PC-3 (cell line): Measurements from ENCODE around the gene RNU6-1. TPM values are rescaled to one million over a fixed set of nuclear protein-coding genes. Genes with fewer than 3 reads are reported as not detected.

Source experiments
- ATAC-seq: fragments of 200-7000 bp; cut with Tn5 transposase; 2 replicates; pipeline ENCODE4 v1.9.1; 2020; ENCODE audit warnings: mild to moderate bottlenecking, moderate library complexity
- BruUV-seq: library from RNA; stranded (reverse); fragments of 400-500 nt; replicated peaks from 2 replicates; lab custom pipeline; 2021; lab: Mats Ljungman, UMichigan
- CTCF ChIA-PET: fragments of 300-600 bp; sonication (Branson Sonifier 250); formaldehyde crosslinking; loops from one replicate; lab custom pipeline; 2022; ENCODE audit warnings: antibody characterized with exemption; lab: Charles Lee
- POLR2A ChIA-PET: fragments of 300-600 bp; sonication (Branson Sonifier 250); formaldehyde crosslinking; loops from one replicate; lab custom pipeline; 2022; ENCODE audit warnings: antibody characterized with exemption; ENCODE audit not compliant: unreplicated experiment; lab: Charles Lee
- DNase-seq: peaks from one replicate; pipeline ENCODE4 v3.0.0-alpha.2; 2015
- H2AFZ ChIP-seq: fragments of 300-600 bp; sonication (generic); 2 replicates; pipeline ENCODE4 v1.6.0; 2016; ENCODE audit warnings: antibody characterized with exemption, low read length
- H3F3A ChIP-seq: fragments of 300-600 bp; sonication (generic); one replicate; pipeline ENCODE4 v1.6.0; 2017; ENCODE audit warnings: antibody characterized with exemption, low read length, control low read depth, mild to moderate bottlenecking; ENCODE audit not compliant: unreplicated experiment
- H3K27ac ChIP-seq: fragments of 300-600 bp; sonication (generic); 2 replicates; pipeline ENCODE4 v1.5.1; 2016; ENCODE audit warnings: mild to moderate bottlenecking, low read length
- H3K27me3 ChIP-seq: fragments of 300-600 bp; sonication (generic); 2 replicates; pipeline ENCODE4 v1.6.1; 2016; ENCODE audit warnings: low read length, mixed read lengths
- H3K36me3 ChIP-seq: fragments of 300-600 bp; sonication (generic); 2 replicates; pipeline ENCODE4 v1.6.1; 2016; ENCODE audit warnings: low read depth, mixed run types, low read length, mixed read lengths
- H3K4me1 ChIP-seq: fragments of 300-600 bp; sonication (generic); 2 replicates; pipeline ENCODE4 v1.5.1; 2016; ENCODE audit warnings: low read length; ENCODE audit not compliant: insufficient read depth
- H3K4me2 ChIP-seq: fragments of 300-600 bp; sonication (generic); 2 replicates; pipeline ENCODE4 v1.6.0; 2016; ENCODE audit warnings: low read length
- H3K4me3 ChIP-seq: fragments of 300-600 bp; sonication (generic); 2 replicates; pipeline ENCODE4 v1.5.1; 2016; ENCODE audit warnings: mild to moderate bottlenecking, low read length, mixed read lengths
- H3K79me2 ChIP-seq: fragments of 300-600 bp; sonication (generic); 2 replicates; pipeline ENCODE4 v1.6.1; 2017; ENCODE audit warnings: low read length, mixed read lengths
- H3K9ac ChIP-seq: fragments of 300-600 bp; sonication (generic); 2 replicates; pipeline ENCODE4 v1.6.0; 2016; ENCODE audit warnings: mild to moderate bottlenecking, low read length
- H3K9me2 ChIP-seq: fragments of 300-600 bp; sonication (generic); replicated peaks from 2 replicates; pipeline ENCODE4 v1.6.1; 2016; ENCODE audit warnings: mixed run types, low read length, mixed read lengths
- H3K9me3 ChIP-seq: fragments of 300-600 bp; sonication (generic); 2 replicates; pipeline ENCODE4 v1.6.1; 2016; ENCODE audit warnings: low read length, mixed read lengths
- H4K20me1 ChIP-seq: fragments of 300-600 bp; sonication (generic); 2 replicates; pipeline ENCODE4 v1.6.1; 2016; ENCODE audit warnings: low read length, mixed read lengths
- CTCF ChIP-seq: fragments of 300-600 bp; sonication (generic); conservative IDR thresholded peaks from 2 replicates; pipeline ENCODE4 v1.5.1; 2017; ENCODE audit warnings: antibody characterized with exemption, low read depth, mild to moderate bottlenecking, low read length
- EZH2 ChIP-seq: fragments of 300-600 bp; sonication (generic); IDR thresholded peaks from one replicate; pipeline ENCODE4 v1.6.1; 2017; ENCODE audit warnings: antibody characterized with exemption, mild to moderate bottlenecking, low read length; ENCODE audit not compliant: unreplicated experiment
- EZH2phosphoT487 ChIP-seq: fragments of 300-600 bp; sonication (generic); IDR thresholded peaks from 2 replicates; pipeline ENCODE4 v1.6.1; 2018; ENCODE audit warnings: mild to moderate bottlenecking, antibody characterized with exemption, low read length, borderline replicate concordance
- intact Hi-C: fragments of 100-400 bp; cut with micrococcal nuclease; formaldehyde crosslinking; loops from 2 replicates; pipeline ENCODE4 v1.9.0; 2023
- total RNA-seq: library from RNA; depleted of rRNA; stranded (reverse); fragments of >200 nt; gene quantifications from 2 replicates; pipeline ENCODE4 v1.2.3, GENCODE V29; 2014

The RNU6-1 gene
- total RNA-seq, 1 experiment from 2014 or later, result not detected

- H3F3A ChIP-seq, result no peaks in the 10 kb centered on the region
- H3K4me2 ChIP-seq, result no peak overlapping the region
- H3K9me2 ChIP-seq, result no peaks in the 10 kb centered on the region
- ATAC-seq (no peak), DNase-seq (no peak)
- BruUV-seq, result no TSS peak
- no peak overlapping the region for H3K9ac ChIP-seq
- ChIA-PET CTCF (no interaction called here), POLR2A (no interaction called here)
- no peaks in the 10 kb centered on the region for H3K9me3 ChIP-seq
- H3K4me3 ChIP-seq, result no peak overlapping the region
- intact Hi-C loops, result no loop called here
- no peak overlapping the region for H2AFZ ChIP-seq
- H4K20me1 ChIP-seq, result no peaks in the 10 kb centered on the region
- TF ChIP-seq CTCF, result no peak
- TF ChIP-seq EZH2phosphoT487, result no peak
- no peak for TF ChIP-seq EZH2
- no peaks in the 10 kb centered on the region for H3K79me2 ChIP-seq
- no peaks in the 10 kb centered on the region for H3K4me1 ChIP-seq
- H3K36me3 ChIP-seq, result no peaks in the 10 kb centered on the region
- H3K27me3 ChIP-seq, result no peaks in the 10 kb centered on the region
- H3K27ac ChIP-seq, result no peak overlapping the region
Observed at GRCh38 chr15:67809866-67810265, 30.0 kb downstream of the RNU6-1 start.

- H2AFZ ChIP-seq, result no peak overlapping the region
- no peaks in the 10 kb centered on the region for H3F3A ChIP-seq
- no peak overlapping the region for H3K4me2 ChIP-seq
- H3K9me3 ChIP-seq, result no peaks in the 10 kb centered on the region
- no peaks in the 10 kb centered on the region for H3K4me1 ChIP-seq
- ChIA-PET POLR2A (no interaction called here), CTCF (no interaction called here)
- no peaks in the 10 kb centered on the region for H3K9me2 ChIP-seq
- TF ChIP-seq EZH2 (no peak), CTCF (no peak), EZH2phosphoT487 (no peak)
- intact Hi-C loops, result no loop called here
- no TSS peak for BruUV-seq
- H3K4me3 ChIP-seq, result no peak overlapping the region
- no peak overlapping the region for H3K9ac ChIP-seq
- H3K79me2 ChIP-seq, result no peaks in the 10 kb centered on the region
- no peaks in the 10 kb centered on the region for H3K27me3 ChIP-seq
- H4K20me1 ChIP-seq, result no peaks in the 10 kb centered on the region
- no peak overlapping the region for H3K27ac ChIP-seq
- ATAC-seq (no peak), DNase-seq (no peak)
- no peaks in the 10 kb centered on the region for H3K36me3 ChIP-seq
Observed at GRCh38 chr15:67809441-67809840, 30.4 kb downstream of the RNU6-1 start.

- POLR2A ChIA-PET, result no interaction called here
- Histone ChIP-seq H2AFZ (no peak overlapping the region), H3K9me2 (no peaks in the 10 kb centered on the region), H4K20me1 (no peaks in the 10 kb centered on the region), H3K79me2 (no peaks in the 10 kb centered on the region), H3K4me3 (no peak overlapping the region), H3F3A (no peaks in the 10 kb centered on the region), H3K9me3 (no peaks in the 10 kb centered on the region), H3K9ac (no peak overlapping the region), H3K4me2 (no peak overlapping the region), H3K4me1 (no peaks in the 10 kb centered on the region), H3K27me3 (no peaks in the 10 kb centered on the region), H3K27ac (no peak overlapping the region), H3K36me3 (no peaks in the 10 kb centered on the region)
- no peak for ATAC-seq
- no peak for DNase-seq
- intact Hi-C loops, result no loop called here
- no TSS peak for BruUV-seq
- no peak for TF ChIP-seq EZH2
- TF ChIP-seq CTCF, result no peak
- TF ChIP-seq EZH2phosphoT487, result no peak
- CTCF ChIA-PET, result no interaction called here
Observed at GRCh38 chr15:67808821-67809220, 31.0 kb downstream of the RNU6-1 start.
